Right atrium auricular region (tissue), 2 donors: Measurements from ENCODE around the gene ZCWPW1. TPM values are rescaled to one million over a fixed set of nuclear protein-coding genes. Genes with fewer than 3 reads are reported as not detected.

Experiments used
- DNase-seq: peaks from one replicate; pipeline ENCODE4 v3.0.0-alpha.2; 2019; ENCODE audit warnings: low spot score
- H3K27ac ChIP-seq, 2 donors: fragments of 200-600 bp; sonication (generic); 1 replicate in 1 of 2; 2 replicates in 1 of 2; pipeline ENCODE4 v1.5.1; 2016 to 2019
- H3K27me3 ChIP-seq, 2 donors: fragments of 200-600 bp; sonication (generic); one replicate each; pipeline versions ENCODE4 v1.5.1 to v1.6.0; 2017 to 2019
- H3K36me3 ChIP-seq: fragments of 200-600 bp; sonication (generic); one replicate; pipeline ENCODE4 v1.5.1; 2016
- H3K4me1 ChIP-seq, 2 donors: fragments of 200-600 bp; sonication (generic); one replicate each; pipeline versions ENCODE4 v1.5.1 to v1.6.0; 2017 to 2019
- H3K4me3 ChIP-seq, 2 donors: fragments of 200-600 bp; sonication (generic); 1 replicate in 1 of 2; 2 replicates in 1 of 2; pipeline ENCODE4 v1.5.1; 2017 to 2019; ENCODE audit warnings: mild to moderate bottlenecking in 1 of 2, moderate library complexity in 1 of 2
- H3K9me3 ChIP-seq, 2 donors: fragments of 200-600 bp; sonication (generic); one replicate each; pipeline ENCODE4 v1.5.1; 2019
- total RNA-seq, 2 donors: library from RNA; depleted of rRNA; stranded (reverse); fragments of >200 nt; gene quantifications; one replicate each; pipeline ENCODE4 v1.1.0, GENCODE V29; 2016
- TF ChIP-seq, protein P1 (sequence below), 2 donors: fragments of 200-600 bp; sonication (generic); IDR thresholded peaks; one replicate each; pipeline ENCODE4 v1.5.1; 2019; ENCODE audit warnings: antibody characterized with exemption in 2 of 2

The ZCWPW1 gene
- total RNA-seq, 2 donors from 2014 or later = 2.1 to 8.5 TPM

DNA sequence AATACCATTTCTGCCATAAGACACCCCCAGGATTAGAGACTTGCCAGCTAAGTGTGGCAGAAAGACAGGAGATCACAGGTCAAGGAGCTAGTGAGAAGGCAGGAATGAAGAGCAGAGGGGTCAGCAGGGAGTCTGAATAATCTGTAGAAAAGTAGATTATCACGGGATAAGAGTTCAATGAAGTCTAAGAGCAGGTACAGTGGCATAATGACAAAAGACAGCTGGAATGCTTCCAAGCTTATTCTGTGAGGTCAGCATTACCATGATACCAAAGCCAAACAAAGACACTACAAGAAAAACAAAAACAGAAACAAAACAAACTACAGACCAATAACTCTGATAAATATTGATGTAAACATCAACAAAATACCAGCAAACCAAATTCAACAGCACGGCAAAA is 34.4 kb downstream of the ZCWPW1 start:
- Histone ChIP-seq H3K4me1 (no peaks in the 10 kb centered on the region), H3K4me3 (no peak overlapping the region), H3K36me3 (no peaks in the 10 kb centered on the region), H3K27ac (no peak overlapping the region), H3K9me3 (no peaks in the 10 kb centered on the region), H3K27me3 (no peaks in the 10 kb centered on the region)
- TF ChIP-seq, protein P1, sequence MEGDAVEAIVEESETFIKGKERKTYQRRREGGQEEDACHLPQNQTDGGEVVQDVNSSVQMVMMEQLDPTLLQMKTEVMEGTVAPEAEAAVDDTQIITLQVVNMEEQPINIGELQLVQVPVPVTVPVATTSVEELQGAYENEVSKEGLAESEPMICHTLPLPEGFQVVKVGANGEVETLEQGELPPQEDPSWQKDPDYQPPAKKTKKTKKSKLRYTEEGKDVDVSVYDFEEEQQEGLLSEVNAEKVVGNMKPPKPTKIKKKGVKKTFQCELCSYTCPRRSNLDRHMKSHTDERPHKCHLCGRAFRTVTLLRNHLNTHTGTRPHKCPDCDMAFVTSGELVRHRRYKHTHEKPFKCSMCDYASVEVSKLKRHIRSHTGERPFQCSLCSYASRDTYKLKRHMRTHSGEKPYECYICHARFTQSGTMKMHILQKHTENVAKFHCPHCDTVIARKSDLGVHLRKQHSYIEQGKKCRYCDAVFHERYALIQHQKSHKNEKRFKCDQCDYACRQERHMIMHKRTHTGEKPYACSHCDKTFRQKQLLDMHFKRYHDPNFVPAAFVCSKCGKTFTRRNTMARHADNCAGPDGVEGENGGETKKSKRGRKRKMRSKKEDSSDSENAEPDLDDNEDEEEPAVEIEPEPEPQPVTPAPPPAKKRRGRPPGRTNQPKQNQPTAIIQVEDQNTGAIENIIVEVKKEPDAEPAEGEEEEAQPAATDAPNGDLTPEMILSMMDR (IDR thresholded peaks at IDR 0.05) = no peak
- no peak for DNase-seq

DNA sequence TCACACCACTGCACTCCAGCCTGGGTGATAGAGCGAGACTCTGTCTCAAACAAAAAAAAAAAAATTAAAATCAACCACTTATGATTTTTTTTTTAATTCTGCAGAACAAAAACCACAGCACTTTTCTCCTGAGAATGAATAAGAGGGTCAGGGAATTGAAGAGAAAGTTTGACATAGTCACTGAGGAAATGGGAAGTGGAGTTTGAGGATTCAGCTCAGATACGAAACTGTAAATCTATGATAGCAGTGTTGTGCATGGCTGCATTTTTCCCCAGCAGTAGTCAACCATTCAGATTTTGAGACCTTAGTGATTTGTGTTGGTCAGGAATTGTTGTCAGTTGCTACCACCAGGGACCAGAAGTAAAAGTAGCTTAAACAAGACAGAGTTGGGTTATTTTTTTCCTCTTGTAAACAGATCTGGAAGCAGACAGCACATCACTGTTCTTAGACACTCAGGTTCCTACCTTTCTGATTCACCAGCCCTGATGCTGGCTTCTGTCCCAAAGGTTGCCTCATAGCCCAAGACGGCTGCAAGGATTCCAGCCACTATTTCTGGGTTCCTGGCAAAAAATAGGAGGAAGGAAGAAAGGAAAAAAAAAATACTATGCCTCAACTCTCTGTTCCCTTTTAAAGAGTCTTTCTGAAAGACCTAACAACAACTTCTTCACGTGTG is 35.1 kb downstream of the ZCWPW1 start:
- H3K9me3 ChIP-seq = no peaks in the 10 kb centered on the region
- DNase-seq = no peak
- no peak overlapping the region for H3K4me3 ChIP-seq
- H3K27me3 ChIP-seq = no peaks in the 10 kb centered on the region
- no peaks in the 10 kb centered on the region for H3K4me1 ChIP-seq
- H3K27ac ChIP-seq = no peak overlapping the region
- H3K36me3 ChIP-seq = no peaks in the 10 kb centered on the region
- TF ChIP-seq, protein P1 (IDR thresholded peaks at IDR 0.05) = no peak

DNA sequence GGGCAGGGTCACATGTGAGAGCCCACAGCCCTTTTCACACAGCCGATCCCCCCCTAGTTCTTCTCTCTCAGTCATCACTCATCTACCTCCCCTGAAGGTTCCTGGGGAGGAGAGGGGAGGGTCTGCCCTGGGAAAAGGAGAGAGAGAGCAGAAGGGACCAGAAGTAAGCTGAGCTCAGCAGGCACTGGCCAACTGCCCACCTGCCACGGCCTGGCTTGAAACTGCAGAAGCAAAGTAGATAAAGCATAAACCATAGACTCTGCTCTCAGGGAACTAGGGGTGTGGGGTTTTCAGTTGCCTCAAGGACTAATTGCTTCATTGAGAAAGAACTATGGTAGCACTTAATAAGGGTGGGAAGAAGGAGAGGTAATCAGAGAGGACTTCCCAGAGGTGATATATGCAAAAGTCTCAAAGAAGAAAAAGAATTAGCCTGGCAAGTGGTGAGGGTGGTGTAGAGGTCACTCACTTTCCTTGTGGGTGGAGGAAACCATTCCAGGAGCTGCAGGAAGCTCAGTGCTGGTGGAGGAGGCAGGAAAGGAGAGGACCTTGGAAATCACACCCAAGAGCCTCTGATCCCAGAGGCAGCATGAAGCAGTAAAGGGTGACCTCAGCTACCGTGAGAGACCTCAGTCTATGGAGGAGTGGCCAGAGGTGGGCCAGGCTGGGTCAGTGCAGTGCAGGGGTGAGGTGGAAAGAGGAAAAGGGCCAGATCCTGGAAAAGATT is 38.1 kb downstream of the ZCWPW1 start:
- Histone ChIP-seq H3K4me1 (no peaks in the 10 kb centered on the region), H3K27ac (no peak overlapping the region), H3K27me3 (no peaks in the 10 kb centered on the region), H3K4me3 (no peak overlapping the region), H3K9me3 (no peaks in the 10 kb centered on the region), H3K36me3 (no peaks in the 10 kb centered on the region)
- TF ChIP-seq, protein P1 (IDR thresholded peaks at IDR 0.05) = no peak
- DNase-seq = no peak

DNA sequence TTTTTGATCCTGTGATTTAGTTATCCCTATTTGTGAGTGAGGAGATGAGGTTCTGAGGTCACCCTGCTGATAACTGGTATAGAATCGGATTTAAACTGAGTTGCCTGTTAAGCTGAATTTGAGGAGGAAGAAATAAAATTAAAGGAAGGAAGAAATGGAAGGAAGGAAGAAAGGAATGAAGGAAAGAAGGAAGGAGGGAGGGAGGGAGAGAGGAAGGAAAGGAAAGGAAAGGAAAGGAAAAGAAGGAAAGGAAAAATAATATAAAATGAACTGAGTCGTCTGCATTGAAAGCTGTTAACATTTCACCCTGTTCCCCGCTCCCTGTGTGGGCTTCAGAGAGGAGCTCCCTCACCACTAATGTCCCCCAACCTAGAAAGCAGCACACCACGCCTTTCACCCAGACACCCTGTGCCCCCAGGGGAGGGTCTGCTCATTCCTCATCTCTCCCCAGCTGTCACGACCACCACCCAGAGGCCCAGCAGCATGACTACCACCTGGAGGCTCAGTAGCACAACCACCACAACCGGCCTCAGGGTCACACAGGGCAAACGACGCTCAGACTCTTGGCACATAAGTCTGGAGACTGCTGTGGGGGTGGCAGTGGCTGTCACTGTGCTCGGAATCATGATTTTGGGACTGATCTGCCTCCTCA is 38.9 kb downstream of the ZCWPW1 start:
- TF ChIP-seq, protein P1 (IDR thresholded peaks at IDR 0.05) = no peak
- Histone ChIP-seq H3K4me3 (no peak overlapping the region), H3K27ac (no peak overlapping the region), H3K4me1 (no peaks in the 10 kb centered on the region), H3K27me3 (no peaks in the 10 kb centered on the region), H3K9me3 (no peaks in the 10 kb centered on the region), H3K36me3 (no peaks in the 10 kb centered on the region)
- no peak for DNase-seq

DNA sequence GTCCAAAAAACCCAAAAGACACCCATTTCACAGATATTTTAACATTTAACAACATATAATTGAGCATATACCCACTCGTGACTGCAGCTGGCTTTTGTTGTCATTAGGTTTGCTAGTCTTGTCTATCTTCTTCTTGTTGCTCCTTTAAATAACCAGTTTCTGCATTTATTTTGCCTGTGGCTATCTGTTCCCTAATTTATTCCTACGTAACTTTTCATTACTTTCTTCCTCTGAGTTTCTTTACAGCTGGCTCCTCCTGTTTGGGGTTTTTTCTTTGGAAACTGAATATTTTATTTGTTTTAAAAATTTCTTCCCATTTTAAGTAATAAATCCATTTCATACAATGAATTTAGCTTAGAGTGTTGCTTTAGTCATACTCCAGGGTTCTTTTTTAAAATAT is 40.8 kb downstream of the ZCWPW1 start:
- Histone ChIP-seq H3K36me3 (no peaks in the 10 kb centered on the region), H3K27ac (no peak overlapping the region), H3K27me3 (no peaks in the 10 kb centered on the region), H3K4me1 (no peaks in the 10 kb centered on the region), H3K4me3 (no peak overlapping the region), H3K9me3 (no peaks in the 10 kb centered on the region)
- DNase-seq = no peak
- TF ChIP-seq, protein P1 (IDR thresholded peaks at IDR 0.05) = no peak
